Activated naive CD4-positive, alpha-beta T cell treated with anti-CD3 and anti-CD28 coated beads, Interleukin-2, amount 50 U/mL, for 16 hours (primary cell): ENCODE measurements around the gene TNFRSF25.

Experiments
- DNase-seq: peaks from one replicate; pipeline ENCODE4 v3.0.0-alpha.2; 2020

Gene TNFRSF25

GRCh38 chr1:6414443-6414844 lies 51.5 kb downstream of the TNFRSF25 start:
- peak; percentile 61 for DNase-seq

- DNase-seq: no peak
These were observed 53.1 kb downstream of the TNFRSF25 start for GRCh38 chr1:6412896-6413295.
